GM20431 (cell line): ENCODE measurements around the gene METRN.

Experiments used
- in situ Hi-C: fragments of 300-500 bp; cut with MseI, MboI; formaldehyde crosslinking; loops from one replicate; pipeline ENCODE4 v1.15.0; 2020; ENCODE audit warnings: low sequenced_read_pairs; ENCODE audit not compliant: unreplicated experiment

Gene METRN

DNA sequence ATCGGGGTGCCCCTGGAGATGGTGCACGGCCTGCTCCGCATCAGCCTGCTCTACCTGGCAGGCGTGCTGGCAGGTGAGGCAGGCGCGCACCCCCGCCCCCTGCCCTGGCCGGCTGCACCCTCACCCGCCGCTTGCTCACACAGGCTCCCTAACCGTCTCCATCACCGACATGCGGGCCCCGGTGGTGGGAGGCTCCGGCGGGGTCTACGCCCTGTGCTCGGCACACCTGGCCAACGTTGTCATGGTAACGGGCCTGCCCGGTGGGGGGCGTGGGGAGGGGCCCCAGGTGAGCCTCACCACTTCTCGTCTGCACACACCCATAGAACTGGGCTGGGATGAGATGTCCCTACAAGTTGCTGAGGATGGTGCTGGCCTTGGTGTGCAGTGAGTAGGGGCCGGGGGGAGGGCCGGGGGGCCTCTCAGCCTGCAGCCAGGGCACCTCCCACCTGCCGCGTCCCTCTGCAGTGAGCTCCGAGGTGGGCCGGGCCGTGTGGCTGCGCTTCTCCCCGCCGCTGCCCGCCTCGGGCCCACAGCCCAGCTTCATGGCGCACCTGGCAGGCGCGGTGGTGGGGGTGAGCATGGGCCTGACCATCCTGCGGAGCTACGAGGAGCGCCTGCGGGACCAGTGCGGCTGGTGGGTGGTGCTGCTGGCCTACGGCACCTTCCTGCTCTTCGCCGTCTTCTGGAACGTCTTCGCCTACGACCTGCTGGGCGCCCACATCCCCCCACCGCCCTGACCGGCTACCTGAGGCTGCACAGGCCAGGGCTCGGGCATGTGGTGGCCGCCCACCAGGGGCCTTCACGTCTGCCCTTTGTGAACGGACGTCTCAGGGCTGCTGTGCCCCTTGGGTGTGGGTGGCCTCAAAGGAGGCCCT lies 37.4 kb upstream of the METRN start:
- in situ Hi-C loops, result no loop called here

DNA sequence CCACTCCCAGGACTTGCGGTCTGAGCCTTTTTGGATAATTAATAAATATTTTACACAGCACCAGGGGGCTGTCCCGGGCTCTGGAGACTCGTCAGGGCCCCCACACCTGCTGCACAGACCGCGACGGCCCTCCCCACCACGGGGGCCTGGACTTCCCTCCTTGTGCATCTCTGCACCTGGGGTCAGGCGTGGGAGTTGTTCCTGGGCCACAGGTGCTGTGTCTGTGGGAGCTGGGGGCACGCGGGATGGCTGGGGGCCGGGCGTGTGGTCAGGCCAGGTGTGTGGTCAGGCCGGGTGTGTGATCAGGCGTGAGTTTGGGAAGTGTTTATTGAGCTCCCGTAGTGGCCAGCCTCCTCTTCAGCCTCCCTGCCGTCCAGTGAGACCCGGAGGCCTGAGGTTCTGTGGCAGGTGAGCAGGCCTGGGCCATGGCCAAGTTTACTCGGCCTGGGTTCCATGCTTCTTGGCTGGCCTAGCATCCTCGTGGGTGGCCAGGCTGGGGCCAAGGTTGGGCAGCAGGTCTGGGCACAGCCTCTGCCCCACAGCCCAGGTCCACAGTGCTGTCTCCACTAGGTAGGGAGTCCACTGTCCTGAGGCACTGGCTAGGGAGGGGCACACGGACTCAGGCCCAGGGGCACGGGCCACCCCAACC lies 36.6 kb upstream of the METRN start:
- in situ Hi-C loops, result no loop called here

DNA sequence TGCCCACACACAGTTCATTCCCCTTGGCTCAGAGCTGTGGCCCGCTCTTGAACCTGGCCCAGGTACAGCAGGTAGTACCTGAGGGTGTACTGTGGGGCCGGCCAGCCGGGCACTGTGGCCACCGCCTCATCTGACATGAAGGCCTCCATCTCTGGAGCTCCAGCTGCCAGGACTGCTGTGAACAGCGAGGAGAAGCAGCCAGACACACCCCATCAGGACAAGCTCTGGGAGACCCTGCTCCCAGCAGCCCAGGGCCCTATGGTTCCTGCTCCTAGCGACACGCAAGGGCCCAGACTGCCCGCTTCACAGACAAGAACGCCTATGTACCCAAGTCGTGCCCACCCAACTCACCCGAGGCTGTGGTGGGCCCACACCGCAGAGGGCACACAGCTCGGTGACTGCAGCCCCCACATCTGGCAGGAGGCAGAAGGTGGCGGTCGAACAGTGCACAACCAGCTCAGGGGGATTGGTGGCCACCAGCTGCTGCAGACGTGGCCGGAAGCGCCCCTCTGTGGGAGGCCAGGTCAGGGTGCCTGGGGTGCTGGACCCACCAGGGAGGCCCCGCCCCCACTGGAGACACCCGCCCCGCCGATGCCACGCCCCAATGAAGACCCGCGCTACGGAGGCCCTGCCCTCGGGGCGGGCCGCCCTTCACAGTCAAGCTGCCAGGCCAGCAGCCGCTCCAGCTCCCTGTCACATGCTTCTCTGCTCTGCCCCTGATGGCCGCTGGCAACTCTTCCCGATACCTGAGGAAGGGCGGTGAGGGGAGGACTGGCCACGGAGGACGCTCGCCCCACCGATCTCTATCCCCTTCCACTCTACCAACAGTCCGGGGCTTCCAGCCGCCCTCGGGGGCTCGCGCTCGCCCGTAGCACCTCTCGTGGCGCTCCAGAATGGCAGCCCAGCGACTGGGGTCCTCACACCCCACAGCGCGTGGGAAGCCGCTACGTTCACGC lies 35.8 kb upstream of the METRN start:
- in situ Hi-C loops, result no loop called here

DNA sequence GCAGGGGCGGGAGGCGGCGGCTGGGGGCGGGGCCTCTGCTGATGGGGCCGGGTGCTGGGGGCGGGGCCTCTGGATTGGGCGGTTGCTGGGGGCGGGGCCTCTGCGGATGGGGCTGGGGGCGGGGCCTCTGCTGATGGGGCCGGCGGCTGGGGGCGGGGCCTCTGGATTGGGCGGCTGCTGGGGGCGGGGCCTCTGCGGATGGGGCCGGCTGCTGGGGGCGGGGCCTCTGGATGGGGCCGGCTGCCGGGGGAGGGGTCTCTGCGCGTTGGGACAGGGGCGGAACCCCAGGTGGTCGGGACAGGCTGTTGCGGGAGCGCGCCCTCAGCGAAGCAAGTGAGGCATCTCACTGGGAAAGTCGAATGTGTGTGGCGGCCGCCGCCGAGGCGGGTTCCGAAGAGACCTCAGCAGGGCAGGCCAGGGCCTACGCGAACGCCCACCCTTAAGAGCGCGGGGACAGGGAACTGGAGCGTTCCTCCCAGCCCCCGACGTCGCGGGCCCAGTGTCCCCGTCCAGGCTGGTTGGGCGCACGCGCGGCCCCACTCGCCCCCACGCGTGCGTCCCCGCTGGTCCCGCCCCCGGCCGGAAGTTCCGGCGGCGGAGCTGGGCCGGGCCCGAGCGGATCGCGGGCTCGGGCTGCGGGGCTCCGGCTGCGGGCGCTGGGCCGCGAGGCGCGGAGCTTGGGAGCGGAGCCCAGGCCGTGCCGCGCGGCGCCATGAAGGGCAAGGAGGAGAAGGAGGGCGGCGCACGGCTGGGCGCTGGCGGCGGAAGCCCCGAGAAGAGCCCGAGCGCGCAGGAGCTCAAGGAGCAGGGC lies 34.9 kb upstream of the METRN start, which contains the start of gene STUB1:
Gene STUB1 (plus strand): TSS at position 597 of the 811 bp plus-strand sequence. CDS start 116 bp downstream, at position 713.
- in situ Hi-C loops, result no loop called here

DNA sequence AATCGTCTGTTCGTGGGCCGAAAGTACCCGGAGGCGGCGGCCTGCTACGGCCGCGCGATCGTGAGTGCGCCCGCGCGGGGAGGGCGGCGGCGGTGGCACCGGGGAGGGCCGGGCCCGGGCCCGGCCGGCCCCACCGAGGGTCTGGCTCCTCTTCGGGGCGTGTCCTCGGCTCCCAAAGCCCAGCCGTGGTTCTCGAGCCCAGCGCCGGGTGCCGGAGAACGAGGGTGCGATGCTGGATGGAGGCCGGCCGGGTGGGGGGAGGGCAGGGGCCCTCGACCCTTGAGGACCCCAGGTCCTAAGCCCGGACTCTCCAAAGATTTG lies 34.3 kb upstream of the METRN start:
- in situ Hi-C loops, result no loop called here

DNA sequence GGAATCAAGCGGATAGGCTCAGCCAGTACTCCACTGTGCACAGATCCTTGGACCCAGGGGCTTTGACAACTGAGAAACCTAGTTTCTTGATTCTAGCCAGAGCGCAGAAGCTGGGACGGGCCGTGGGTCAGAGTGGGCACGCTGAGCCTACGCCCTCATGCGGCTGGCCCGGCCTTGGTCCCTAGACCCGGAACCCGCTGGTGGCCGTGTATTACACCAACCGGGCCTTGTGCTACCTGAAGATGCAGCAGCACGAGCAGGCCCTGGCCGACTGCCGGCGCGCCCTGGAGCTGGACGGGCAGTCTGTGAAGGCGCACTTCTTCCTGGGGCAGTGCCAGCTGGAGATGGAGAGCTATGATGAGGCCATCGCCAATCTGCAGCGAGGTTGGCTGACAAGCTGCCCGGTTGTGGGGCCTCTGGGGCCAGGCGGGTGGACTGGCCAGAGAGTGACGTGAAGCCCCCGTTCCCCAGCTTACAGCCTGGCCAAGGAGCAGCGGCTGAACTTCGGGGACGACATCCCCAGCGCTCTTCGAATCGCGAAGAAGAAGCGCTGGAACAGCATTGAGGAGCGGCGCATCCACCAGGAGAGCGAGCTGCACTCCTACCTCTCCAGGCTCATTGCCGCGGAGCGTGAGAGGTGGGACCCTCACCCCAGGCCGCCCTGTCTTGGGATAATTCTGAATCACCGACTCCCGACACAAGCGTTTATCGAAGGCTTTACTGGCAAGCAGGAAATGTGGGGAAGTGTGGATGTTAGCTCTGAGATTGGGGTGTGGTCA lies 33.8 kb upstream of the METRN start:
- in situ Hi-C loops, result no loop called here

DNA sequence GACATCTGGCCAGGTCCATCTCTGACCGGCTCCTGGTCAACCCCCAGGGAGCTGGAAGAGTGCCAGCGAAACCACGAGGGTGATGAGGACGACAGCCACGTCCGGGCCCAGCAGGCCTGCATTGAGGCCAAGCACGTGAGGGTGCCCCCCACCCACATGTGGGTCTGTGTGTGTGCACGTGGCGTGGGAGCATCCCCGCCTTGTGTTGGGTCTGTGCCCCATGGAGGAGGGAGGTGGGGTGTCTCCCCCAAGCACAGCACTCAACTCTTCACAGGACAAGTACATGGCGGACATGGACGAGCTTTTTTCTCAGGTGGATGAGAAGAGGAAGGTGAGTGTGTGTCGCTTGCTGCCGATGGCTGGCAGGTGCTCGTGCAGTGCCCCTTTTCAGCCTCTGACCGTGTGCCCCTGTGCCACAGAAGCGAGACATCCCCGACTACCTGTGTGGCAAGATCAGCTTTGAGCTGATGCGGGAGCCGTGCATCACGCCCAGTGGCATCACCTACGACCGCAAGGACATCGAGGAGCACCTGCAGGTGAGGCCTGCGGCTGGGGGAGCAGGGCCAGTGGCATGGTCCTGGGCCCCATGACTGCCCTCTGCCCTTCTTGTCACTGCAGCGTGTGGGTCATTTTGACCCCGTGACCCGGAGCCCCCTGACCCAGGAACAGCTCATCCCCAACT lies 33.0 kb upstream of the METRN start:
- in situ Hi-C loops, result no loop called here

DNA sequence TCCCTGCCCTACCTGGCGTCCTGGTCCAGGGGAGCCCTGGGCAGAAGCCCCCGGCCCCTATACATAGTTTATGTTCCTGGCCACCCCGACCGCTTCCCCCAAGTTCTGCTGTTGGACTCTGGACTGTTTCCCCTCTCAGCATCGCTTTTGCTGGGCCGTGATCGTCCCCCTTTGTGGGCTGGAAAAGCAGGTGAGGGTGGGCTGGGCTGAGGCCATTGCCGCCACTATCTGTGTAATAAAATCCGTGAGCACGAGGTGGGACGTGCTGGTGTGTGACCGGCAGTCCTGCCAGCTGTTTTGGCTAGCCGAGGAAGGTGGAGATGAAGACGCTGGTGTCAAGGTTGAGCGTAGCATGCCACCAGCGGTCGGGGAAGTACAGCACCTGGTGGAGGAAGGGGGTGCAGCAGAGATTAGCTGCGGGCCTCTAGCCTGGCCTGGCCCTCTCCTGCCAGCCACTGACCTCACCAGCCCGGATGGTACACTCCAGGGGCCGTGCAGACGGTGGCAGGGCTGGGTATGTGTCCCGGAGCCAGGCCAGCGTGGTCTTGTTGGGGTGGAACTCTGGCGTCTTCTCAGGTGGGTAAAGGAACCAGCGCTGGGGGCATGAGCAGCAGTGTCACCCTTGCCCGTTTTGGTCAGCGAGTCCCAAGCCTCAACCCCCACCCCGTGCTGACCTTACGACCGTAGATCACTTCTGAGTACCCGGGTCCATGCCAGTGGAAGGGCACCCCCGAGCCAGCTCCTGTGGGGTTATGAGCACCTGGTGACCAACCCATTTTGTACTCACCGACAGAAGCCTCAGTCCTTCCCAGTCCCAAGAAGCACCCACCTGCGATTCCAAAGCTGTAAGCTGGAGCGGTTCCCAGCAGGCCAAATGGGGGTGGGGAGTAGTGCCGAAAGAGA lies 32.2 kb upstream of the METRN start:
- in situ Hi-C loops, result no loop called here

DNA sequence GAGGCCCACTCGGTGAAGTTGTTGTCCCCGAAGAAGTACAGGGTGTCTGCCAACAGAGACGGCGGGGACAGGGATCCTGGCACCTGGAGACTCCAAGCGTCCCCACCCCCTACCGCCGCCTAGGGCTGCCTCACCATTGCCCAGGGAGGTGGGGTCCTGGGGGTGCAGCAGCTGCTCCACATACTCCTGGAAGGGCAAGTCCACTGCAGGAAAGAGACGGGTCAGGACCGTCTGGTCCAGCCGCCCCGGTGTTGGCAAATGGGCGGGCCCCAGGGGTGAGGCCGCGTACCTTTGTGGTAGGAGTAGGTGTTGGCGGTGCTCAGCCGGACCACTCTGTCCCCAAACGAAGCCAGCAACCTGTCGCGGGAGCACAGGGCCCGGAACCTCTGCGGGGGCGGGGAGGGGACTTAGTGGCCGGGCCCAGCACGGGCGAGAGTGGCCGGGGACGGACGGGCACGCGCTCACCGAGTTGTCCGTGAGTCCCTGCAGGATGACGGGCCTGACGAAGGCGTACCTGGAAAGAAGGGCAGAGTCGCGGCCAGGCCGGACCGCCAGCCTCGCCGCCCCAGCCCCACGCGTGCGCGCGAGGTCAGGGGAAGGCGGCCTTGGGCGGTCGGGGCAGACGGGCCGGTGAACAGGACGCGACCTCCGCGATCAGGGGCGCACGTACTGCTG lies 31.4 kb upstream of the METRN start:
- in situ Hi-C loops, result no loop called here

DNA sequence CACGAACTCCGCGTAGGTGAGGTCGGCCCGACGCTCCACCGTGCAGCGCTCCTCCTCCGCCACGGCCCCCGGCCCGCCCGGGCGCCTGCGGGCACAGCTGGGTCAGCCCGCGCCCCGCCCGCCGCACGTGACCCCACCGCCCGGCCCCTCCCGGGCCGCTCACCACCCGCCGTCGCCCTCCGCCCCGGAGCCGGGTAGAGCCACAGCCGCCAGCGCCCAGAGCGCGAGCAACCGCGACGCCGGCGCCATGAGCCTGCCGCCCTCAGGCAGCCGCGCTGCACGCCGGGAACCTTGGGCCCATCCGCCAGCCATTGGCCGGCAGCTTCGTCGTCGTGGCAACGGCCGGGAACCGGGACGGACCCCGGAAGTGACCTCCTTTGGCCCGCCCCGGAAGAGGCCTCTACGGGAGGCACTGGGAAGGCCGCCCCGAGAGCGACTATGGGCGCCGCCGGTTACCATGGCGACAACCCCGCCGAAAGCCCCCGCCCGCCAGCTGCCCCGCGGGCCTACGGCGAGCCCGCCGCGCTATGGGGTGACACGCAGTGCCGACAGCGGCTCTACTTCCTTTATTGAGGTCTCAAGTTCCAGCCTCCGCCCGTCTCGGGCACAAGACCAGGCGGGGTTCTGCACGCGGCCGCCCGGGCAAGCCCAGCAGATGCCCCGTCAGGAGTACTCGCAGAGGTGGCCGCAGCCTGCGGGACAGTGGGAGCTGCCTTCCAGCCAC lies 30.7 kb upstream of the METRN start, which contains the start of gene JMJD8:
Gene JMJD8 (minus strand): TSS at position 264 of the 724 bp plus-strand sequence. CDS start 15 bp downstream, at position 249.
- in situ Hi-C loops, result no loop called here

DNA sequence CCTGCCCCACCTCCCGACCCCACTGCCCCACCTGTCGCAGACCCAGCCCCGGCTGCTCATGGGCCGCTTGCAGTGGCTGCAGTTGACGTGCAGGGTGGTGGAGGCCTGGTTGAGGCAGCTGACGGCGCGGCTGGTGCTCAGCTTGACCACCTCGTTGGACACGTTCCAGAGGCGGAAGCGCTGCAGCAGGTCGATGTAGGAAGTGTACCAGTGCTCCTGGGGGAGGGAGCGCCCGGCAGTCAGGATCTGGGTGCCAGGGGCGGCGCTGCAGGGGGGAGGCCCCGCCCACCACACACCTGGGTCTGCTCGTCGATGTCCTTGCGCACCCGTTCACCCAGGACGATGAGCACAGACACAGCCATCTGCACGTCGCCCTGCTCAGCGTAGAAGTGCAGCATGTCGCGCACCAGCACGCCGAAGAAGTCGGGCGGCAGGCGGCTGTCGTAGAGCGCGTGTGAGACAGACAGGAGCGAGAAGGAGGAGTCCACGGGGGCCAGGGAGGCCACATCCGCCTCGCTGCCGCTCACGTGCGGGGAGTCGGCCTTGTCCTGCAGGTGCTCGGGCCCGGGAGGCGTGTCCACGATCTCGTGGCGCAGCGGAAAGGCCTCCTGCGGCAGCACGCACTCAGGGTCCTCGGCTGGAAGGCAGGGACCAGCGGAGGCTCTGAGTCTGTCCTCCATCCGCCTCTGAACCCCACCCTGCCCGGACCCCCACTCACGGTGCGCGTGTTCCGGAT lies 29.8 kb upstream of the METRN start:
- in situ Hi-C loops, result no loop called here

DNA sequence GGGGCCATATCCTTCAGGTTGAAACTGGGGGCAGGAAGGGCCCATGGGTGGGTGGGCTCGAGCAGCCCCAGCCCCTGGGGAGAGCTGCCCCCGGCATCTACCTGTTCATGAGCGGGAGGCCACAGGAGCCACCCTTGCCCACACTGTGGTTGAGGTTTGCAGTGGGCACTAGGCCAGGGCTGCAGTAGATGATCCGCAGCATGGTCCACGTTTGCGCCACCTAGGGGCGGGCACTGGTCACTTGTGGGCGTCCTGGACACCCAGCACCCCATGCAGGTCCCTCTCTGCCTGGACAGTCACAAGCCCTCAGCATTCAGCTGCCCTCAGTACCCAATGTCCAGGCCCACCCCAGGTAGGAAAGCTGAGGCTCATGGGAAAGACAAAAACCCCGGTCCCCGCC lies 29.0 kb upstream of the METRN start:
- in situ Hi-C loops, result no loop called here

DNA sequence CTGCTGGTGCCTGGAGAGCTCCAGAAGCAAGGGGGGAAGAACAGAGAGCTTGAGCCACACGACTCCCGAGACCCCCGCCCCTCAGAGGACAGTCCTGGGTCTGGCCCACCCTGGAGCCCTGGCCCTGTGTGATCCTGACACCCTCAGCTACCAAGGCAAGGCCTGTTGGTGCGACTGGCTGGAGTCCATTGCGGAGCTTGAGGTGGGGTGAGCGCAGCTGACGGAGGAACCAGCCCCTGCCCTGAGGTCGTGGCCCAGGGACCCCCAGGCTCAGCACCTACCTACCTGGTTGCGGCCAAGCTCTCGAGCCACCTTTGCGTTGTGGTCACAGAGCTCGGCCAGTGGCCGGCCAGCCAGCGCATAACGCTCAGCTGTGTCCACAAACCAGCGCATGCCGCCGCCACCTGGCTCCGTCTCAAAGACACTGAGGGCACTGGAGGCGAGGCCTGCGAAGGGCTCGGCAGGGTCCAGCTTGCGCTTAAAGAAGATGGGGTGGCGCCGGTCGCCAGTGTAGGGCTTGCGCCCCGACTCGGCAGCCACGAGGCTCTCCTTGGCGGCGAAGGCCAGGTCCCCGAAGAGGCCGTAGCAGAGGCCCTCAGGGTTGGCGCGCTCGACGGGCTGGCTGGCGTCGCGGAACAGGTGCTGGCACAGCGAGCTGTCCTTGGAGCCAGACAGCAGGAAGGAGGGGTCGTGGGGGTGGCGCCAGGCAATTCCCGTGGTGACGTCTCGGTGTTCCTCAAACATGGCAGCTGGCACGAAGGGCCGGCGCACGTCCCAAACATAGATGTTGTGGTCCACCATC lies 28.3 kb upstream of the METRN start:
- in situ Hi-C loops, result no loop called here

DNA sequence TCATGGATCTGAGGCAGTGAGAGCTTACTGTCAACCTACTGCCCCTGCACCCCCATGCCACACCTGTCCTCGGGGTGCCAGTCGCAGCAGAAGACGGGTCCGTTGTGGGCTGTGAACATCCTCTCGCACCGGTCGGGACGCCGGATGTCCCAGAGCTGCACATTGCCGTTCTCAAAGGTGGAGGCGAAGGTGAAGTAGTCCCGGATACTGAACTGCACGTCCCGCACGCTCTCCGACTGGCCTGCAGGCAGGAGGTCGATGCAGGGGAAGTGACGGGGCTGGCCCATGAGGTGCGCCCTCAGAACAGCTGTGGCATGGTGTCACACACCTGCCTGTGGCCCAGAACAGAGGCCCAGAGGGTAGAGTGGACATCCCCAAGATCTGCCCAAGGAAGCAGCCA lies 27.4 kb upstream of the METRN start:
- in situ Hi-C loops, result no loop called here
